Measurements from ENCODE around the gene CEACAM4.
A peak's percentile ranks its signal among the peaks of the same experiment; 100 is the strongest.
"Not testable (repeated sequence)": the region's sequence is repeated elsewhere in the genome, so short reads cannot be mapped to it uniquely, and the experiment has no call there.

The CEACAM4 gene

GRCh38 chr19:41582577-41583182 lies 44.2 kb downstream of the CEACAM4 start:
- H3K27ac Mint-ChIP-seq; H3K4me3 Mint-ChIP-seq; H3K27me3 Mint-ChIP-seq; H3K4me1 Mint-ChIP-seq (ENCODE audit: low read depth): not testable (repeated sequence)
- Mint-ChIP-seq H3K9me3 (peaks cover 28% of the 10 kb centered on the region), H3K36me3 (ENCODE audit: low read depth) (peaks cover 59% of the 10 kb centered on the region)

- Mint-ChIP-seq H3K4me1 (ENCODE audit: low read depth) (peaks cover 13% of the 10 kb centered on the region), H3K9me3 (peaks cover 28% of the 10 kb centered on the region), H3K36me3 (ENCODE audit: low read depth) (peaks cover 68% of the 10 kb centered on the region)
- H3K4me3 Mint-ChIP-seq, H3K27ac Mint-ChIP-seq, H3K27me3 Mint-ChIP-seq: not testable (repeated sequence)
These were observed 45.8 kb downstream of the CEACAM4 start for GRCh38 chr19:41581068-41581467.

GRCh38 chr19:41578886-41579285 lies 48.0 kb downstream of the CEACAM4 start:
- Mint-ChIP-seq H3K4me3 (no peak overlapping the region), H3K27ac (no peak overlapping the region), H3K4me1 (ENCODE audit: low read depth) (peaks cover 22% of the 10 kb centered on the region), H3K9me3 (peaks cover 28% of the 10 kb centered on the region), H3K27me3 (no peaks in the 10 kb centered on the region), H3K36me3 (ENCODE audit: low read depth) (peaks cover 59% of the 10 kb centered on the region)

- H3K4me1 Mint-ChIP-seq (ENCODE audit: low read depth): peaks cover 22% of the 10 kb centered on the region
- no peak overlapping the region for H3K27ac Mint-ChIP-seq
- peaks cover 48% of the 10 kb centered on the region for H3K36me3 Mint-ChIP-seq (ENCODE audit: low read depth)
- H3K4me3 Mint-ChIP-seq: no peak overlapping the region
- peaks cover 22% of the 10 kb centered on the region for H3K9me3 Mint-ChIP-seq
- no peaks in the 10 kb centered on the region for H3K27me3 Mint-ChIP-seq
These were observed 49.0 kb downstream of the CEACAM4 start for GRCh38 chr19:41577833-41578232.

- peaks cover 19% of the 10 kb centered on the region for H3K9me3 Mint-ChIP-seq
- H3K27me3 Mint-ChIP-seq: no peaks in the 10 kb centered on the region
- H3K4me3 Mint-ChIP-seq: peak overlapping the region; percentile 79
- H3K36me3 Mint-ChIP-seq (ENCODE audit: low read depth): peaks cover 43% of the 10 kb centered on the region
- H3K4me1 Mint-ChIP-seq (ENCODE audit: low read depth): peaks cover 22% of the 10 kb centered on the region
- H3K27ac Mint-ChIP-seq: peak overlapping the region; percentile 78
These were observed 49.6 kb downstream of the CEACAM4 start for GRCh38 chr19:41577144-41577830.

GRCh38 chr19:41575998-41576397 lies 50.9 kb downstream of the CEACAM4 start, which contains the start of gene CEACAM21:
TSS of gene CEACAM21 (plus strand) at chr19:41576166. CDS start at chr19:41576275, 109 bp downstream.
- H3K9me3 Mint-ChIP-seq: peaks cover 8% of the 10 kb centered on the region
- no peaks in the 10 kb centered on the region for H3K27me3 Mint-ChIP-seq
- H3K4me3 Mint-ChIP-seq: peak within 1 kb of the TSS; percentile 79
- H3K4me1 Mint-ChIP-seq (ENCODE audit: low read depth): peaks cover 24% of the 10 kb centered on the region
- H3K36me3 Mint-ChIP-seq (ENCODE audit: low read depth): peaks cover 30% of the 10 kb centered on the region
- H3K27ac Mint-ChIP-seq: peak within 1 kb of the TSS; percentile 79

GRCh38 chr19:41570639-41571112 lies 56.2 kb downstream of the CEACAM4 start:
- H3K27ac Mint-ChIP-seq: no peak overlapping the region
- H3K36me3 Mint-ChIP-seq (ENCODE audit: low read depth): peaks cover 7% of the 10 kb centered on the region
- no peak overlapping the region for H3K4me3 Mint-ChIP-seq
- no peaks in the 10 kb centered on the region for H3K9me3 Mint-ChIP-seq
- H3K27me3 Mint-ChIP-seq: no peaks in the 10 kb centered on the region
- H3K4me1 Mint-ChIP-seq (ENCODE audit: low read depth): peaks cover 37% of the 10 kb centered on the region

- H3K9me3 Mint-ChIP-seq: no peaks in the 10 kb centered on the region
- H3K4me1 Mint-ChIP-seq (ENCODE audit: low read depth): peaks cover 36% of the 10 kb centered on the region
- H3K27ac Mint-ChIP-seq: peak overlapping the region; percentile 63
- peaks cover 7% of the 10 kb centered on the region for H3K36me3 Mint-ChIP-seq (ENCODE audit: low read depth)
- H3K27me3 Mint-ChIP-seq: no peaks in the 10 kb centered on the region
- no peak overlapping the region for H3K4me3 Mint-ChIP-seq
These were observed 56.7 kb downstream of the CEACAM4 start for GRCh38 chr19:41570179-41570578.

- Mint-ChIP-seq H3K27me3 (no peaks in the 10 kb centered on the region), H3K27ac (peak overlapping the region; percentile 63), H3K4me3 (no peak overlapping the region), H3K36me3 (ENCODE audit: low read depth) (peaks cover 7% of the 10 kb centered on the region), H3K4me1 (ENCODE audit: low read depth) (peaks cover 37% of the 10 kb centered on the region), H3K9me3 (no peaks in the 10 kb centered on the region)
These were observed 57.3 kb downstream of the CEACAM4 start for GRCh38 chr19:41569481-41570150.

Data from stimulated activated naive CD8-positive, alpha-beta T cell treated with anti-CD3 and anti-CD28 coated beads, Interleukin-15, Interleukin-2, amounts not matched to agents 100 ng/mL and 50 ng/mL, for 24 hours (primary cell).